Neural progenitor cell (in vitro differentiated cells): ENCODE results near the gene NCOA1. TPM values are rescaled to one million over a fixed set of nuclear protein-coding genes. Genes with fewer than 3 reads are reported as not detected.

Experiments
- DNase-seq: peaks from one replicate; pipeline ENCODE4 v3.0.0-alpha.2; 2016; ENCODE audit warnings: low spot score
- H2AFZ ChIP-seq: fragments of 200-600 bp; sonication (generic); replicated peaks from 2 replicates; pipeline ENCODE4 v1.6.1; 2016; ENCODE audit warnings: antibody characterized with exemption
- H3F3A ChIP-seq: fragments of 200-600 bp; sonication (generic); 2 replicates; pipeline ENCODE4 v1.6.1; 2016; ENCODE audit warnings: antibody characterized with exemption, low read depth
- H3K27ac ChIP-seq: fragments of 200-600 bp; sonication (generic); 2 replicates; pipeline ENCODE4 v1.5.1; 2016; ENCODE audit warnings: mild to moderate bottlenecking
- H3K27me3 ChIP-seq: fragments of 200-600 bp; sonication (generic); 2 replicates; pipeline ENCODE4 v1.6.1; 2016; ENCODE audit warnings: mild to moderate bottlenecking, moderate library complexity
- H3K36me3 ChIP-seq: fragments of 200-600 bp; sonication (generic); 2 replicates; pipeline ENCODE4 v1.5.1; 2016
- H3K4me1 ChIP-seq: fragments of 200-600 bp; sonication (generic); 2 replicates; pipeline ENCODE4 v1.6.1; 2016; ENCODE audit warnings: mixed run types
- H3K4me2 ChIP-seq: fragments of 200-600 bp; sonication (generic); 2 replicates; pipeline ENCODE4 v1.6.1; 2016
- H3K4me3 ChIP-seq: fragments of 200-600 bp; sonication (generic); 2 replicates; pipeline ENCODE4 v1.5.1; 2016
- H3K79me2 ChIP-seq: fragments of 200-600 bp; sonication (generic); 2 replicates; pipeline ENCODE4 v1.6.1; 2016; ENCODE audit warnings: low read depth
- H3K9ac ChIP-seq: fragments of 200-600 bp; sonication (generic); 2 replicates; pipeline ENCODE4 v1.6.1; 2016
- H3K9me3 ChIP-seq: fragments of 200-600 bp; sonication (generic); 2 replicates; pipeline ENCODE4 v1.5.1; 2016; ENCODE audit warnings: low read depth
- H4K20me1 ChIP-seq: fragments of 200-600 bp; sonication (generic); 2 replicates; pipeline ENCODE4 v1.6.1; 2016; ENCODE audit warnings: low read depth
- H3K27ac Mint-ChIP-seq: 3 replicates; pipeline ENCODE4 v1.8.0; 2021; ENCODE audit warnings: mixed read lengths
- H3K27me3 Mint-ChIP-seq: 2 replicates; pipeline ENCODE4 v1.8.0; 2022; ENCODE audit warnings: low read depth, mild to moderate bottlenecking, inconsistent platforms, moderate library complexity, mixed read lengths; ENCODE audit not compliant: insufficient read depth
- H3K36me3 Mint-ChIP-seq: 3 replicates; pipeline ENCODE4 v1.8.0; 2021; ENCODE audit warnings: mixed read lengths
- H3K4me1 Mint-ChIP-seq: 3 replicates; pipeline ENCODE4 v1.8.0; 2021; ENCODE audit warnings: mixed read lengths
- H3K4me3 Mint-ChIP-seq: 3 replicates; pipeline ENCODE4 v1.8.0; 2021; ENCODE audit warnings: mild to moderate bottlenecking, moderate library complexity, mixed read lengths
- H3K9me3 Mint-ChIP-seq: 3 replicates; pipeline ENCODE4 v1.8.0; 2020; ENCODE audit warnings: mixed read lengths
- CTCF ChIP-seq: fragments of 200-600 bp; sonication (generic); IDR thresholded peaks from 2 replicates; pipeline ENCODE4 v1.5.1; 2017; ENCODE audit warnings: antibody characterized with exemption, mild to moderate bottlenecking
- EZH2 ChIP-seq: fragments of 200-600 bp; sonication (generic); IDR thresholded peaks from 2 replicates; pipeline ENCODE4 v1.6.1; 2017; ENCODE audit warnings: antibody characterized with exemption, mild to moderate bottlenecking, moderate library complexity
- EZH2phosphoT487 ChIP-seq: fragments of 200-600 bp; sonication (generic); IDR thresholded peaks from 2 replicates; pipeline ENCODE4 v1.6.1; 2017; ENCODE audit warnings: antibody characterized with exemption
- total RNA-seq: library from RNA; depleted of rRNA; stranded (reverse); fragments of >200 nt; gene quantifications from 2 replicates; pipeline ENCODE4 v1.2.3, GENCODE V29; 2015; ENCODE audit warnings: low replicate concordance

NCOA1 gene
- total RNA-seq, 1 donor from 2014 or later = 29.3 TPM

- TF ChIP-seq EZH2 (no peak), CTCF (no peak), EZH2phosphoT487 (no peak)
- H3K27ac Mint-ChIP-seq = no peak overlapping the region
- Histone ChIP-seq H3K4me3 (no peak overlapping the region), H2AFZ (no peak overlapping the region), H3K4me1 (peaks cover 13% of the 10 kb centered on the region), H3K27ac (no peak overlapping the region), H3K4me2 (no peak overlapping the region), H3K36me3 (no peaks in the 10 kb centered on the region), H4K20me1 (no peaks in the 10 kb centered on the region), H3K9ac (no peak overlapping the region), H3F3A (no peaks in the 10 kb centered on the region), H3K9me3 (no peaks in the 10 kb centered on the region), H3K27me3 (no peaks in the 10 kb centered on the region), H3K79me2 (no peaks in the 10 kb centered on the region)
- peaks cover 10% of the 10 kb centered on the region for H3K36me3 Mint-ChIP-seq
- no peak for DNase-seq
- H3K9me3 Mint-ChIP-seq = no peaks in the 10 kb centered on the region
- peaks cover 4% of the 10 kb centered on the region for H3K4me1 Mint-ChIP-seq
- no peaks in the 10 kb centered on the region for H3K27me3 Mint-ChIP-seq
- no peak overlapping the region for H3K4me3 Mint-ChIP-seq
These were observed 229.3 kb downstream of the NCOA1 start for GRCh38 chr2:24720310-24720709.

- no peaks in the 10 kb centered on the region for H3K9me3 ChIP-seq
- H3K4me2 ChIP-seq = no peak overlapping the region
- H3K9ac ChIP-seq = no peak overlapping the region
- Mint-ChIP-seq H3K36me3 (peaks cover 8% of the 10 kb centered on the region), H3K4me1 (peaks cover 4% of the 10 kb centered on the region), H3K4me3 (no peak overlapping the region), H3K27me3 (no peaks in the 10 kb centered on the region), H3K9me3 (no peaks in the 10 kb centered on the region), H3K27ac (no peak overlapping the region)
- no peaks in the 10 kb centered on the region for H3K79me2 ChIP-seq
- no peaks in the 10 kb centered on the region for H3F3A ChIP-seq
- peaks cover 13% of the 10 kb centered on the region for H3K4me1 ChIP-seq
- H3K27me3 ChIP-seq = no peaks in the 10 kb centered on the region
- peak; percentile 34 for DNase-seq
- no peak for TF ChIP-seq EZH2
- TF ChIP-seq CTCF = no peak
- no peak for TF ChIP-seq EZH2phosphoT487
- H2AFZ ChIP-seq = no peak overlapping the region
- no peaks in the 10 kb centered on the region for H4K20me1 ChIP-seq
- H3K4me3 ChIP-seq = no peak overlapping the region
- H3K36me3 ChIP-seq = no peaks in the 10 kb centered on the region
- H3K27ac ChIP-seq = peak overlapping the region; percentile 44
These were observed 230.4 kb downstream of the NCOA1 start for GRCh38 chr2:24721470-24721869.

GRCh38 chr2:24722141-24722790 lies 231.2 kb downstream of the NCOA1 start:
- Mint-ChIP-seq H3K4me3 (no peak overlapping the region), H3K4me1 (peaks cover 4% of the 10 kb centered on the region), H3K36me3 (peaks cover 2% of the 10 kb centered on the region), H3K9me3 (no peaks in the 10 kb centered on the region), H3K27me3 (no peaks in the 10 kb centered on the region), H3K27ac (no peak overlapping the region)
- no peaks in the 10 kb centered on the region for H3K36me3 ChIP-seq
- H2AFZ ChIP-seq = no peak overlapping the region
- H3K79me2 ChIP-seq = no peaks in the 10 kb centered on the region
- H3K9me3 ChIP-seq = no peaks in the 10 kb centered on the region
- H3K4me2 ChIP-seq = no peak overlapping the region
- H3K27ac ChIP-seq = peak overlapping the region; percentile 44
- H3K9ac ChIP-seq = no peak overlapping the region
- H3K27me3 ChIP-seq = no peaks in the 10 kb centered on the region
- peaks cover 13% of the 10 kb centered on the region for H3K4me1 ChIP-seq
- H4K20me1 ChIP-seq = no peaks in the 10 kb centered on the region
- H3K4me3 ChIP-seq = no peak overlapping the region
- no peak for TF ChIP-seq EZH2phosphoT487
- no peak for TF ChIP-seq CTCF
- no peak for TF ChIP-seq EZH2
- H3F3A ChIP-seq = no peaks in the 10 kb centered on the region
- no peak for DNase-seq
